Measurements from ENCODE around the gene TUFT1.

The TUFT1 gene

GRCh38 chr1:151620286-151620685 lies 80.2 kb downstream of the TUFT1 start:
- TF ChIP-seq SIN3A (IDR thresholded peaks at IDR 0.05; ENCODE audit: borderline replicate concordance, insufficient read depth, low read length) (no peak), FOXP2 (optimal IDR thresholded peaks at IDR 0.05; ENCODE audit: borderline replicate concordance, extremely low read depth, extremely low read length, insufficient read depth) (no peak), TAF1 (IDR thresholded peaks at IDR 0.05; ENCODE audit: borderline replicate concordance, insufficient read depth, low read length) (no peak), REST (IDR thresholded peaks at IDR 0.05; ENCODE audit: insufficient read depth in 1 of 2, low read depth in 2 of 2, low read length in 2 of 2) (no peak), POLR2AphosphoS5 (IDR thresholded peaks at IDR 0.05; ENCODE audit: low read depth, low read length) (no peak)

GRCh38 chr1:151621351-151621750 lies 81.2 kb downstream of the TUFT1 start:
- TF ChIP-seq TAF1 (IDR thresholded peaks at IDR 0.05; ENCODE audit: borderline replicate concordance, insufficient read depth, low read length) (no peak), FOXP2 (optimal IDR thresholded peaks at IDR 0.05; ENCODE audit: borderline replicate concordance, extremely low read depth, extremely low read length, insufficient read depth) (no peak), REST (IDR thresholded peaks at IDR 0.05; ENCODE audit: insufficient read depth in 1 of 2, low read depth in 2 of 2, low read length in 2 of 2) (no peak), SIN3A (IDR thresholded peaks at IDR 0.05; ENCODE audit: borderline replicate concordance, insufficient read depth, low read length) (no peak), POLR2AphosphoS5 (IDR thresholded peaks at IDR 0.05; ENCODE audit: low read depth, low read length) (no peak)

- no peak for TF ChIP-seq REST (IDR thresholded peaks at IDR 0.05; ENCODE audit: insufficient read depth in 1 of 2, low read depth in 2 of 2, low read length in 2 of 2)
- no peak for TF ChIP-seq POLR2AphosphoS5 (IDR thresholded peaks at IDR 0.05; ENCODE audit: low read depth, low read length)
- no peak for TF ChIP-seq FOXP2 (optimal IDR thresholded peaks at IDR 0.05; ENCODE audit: borderline replicate concordance, extremely low read depth, extremely low read length, insufficient read depth)
- TF ChIP-seq SIN3A (IDR thresholded peaks at IDR 0.05; ENCODE audit: borderline replicate concordance, insufficient read depth, low read length) = no peak
- TF ChIP-seq TAF1 (IDR thresholded peaks at IDR 0.05; ENCODE audit: borderline replicate concordance, insufficient read depth, low read length) = no peak
These were observed 84.7 kb downstream of the TUFT1 start for GRCh38 chr1:151624783-151625182.

GRCh38 chr1:151626740-151627334 lies 86.7 kb downstream of the TUFT1 start:
- no peak for TF ChIP-seq POLR2AphosphoS5 (IDR thresholded peaks at IDR 0.05; ENCODE audit: low read depth, low read length)
- TF ChIP-seq FOXP2 (optimal IDR thresholded peaks at IDR 0.05; ENCODE audit: borderline replicate concordance, extremely low read depth, extremely low read length, insufficient read depth) = no peak
- TF ChIP-seq REST (IDR thresholded peaks at IDR 0.05; ENCODE audit: insufficient read depth in 1 of 2, low read depth in 2 of 2, low read length in 2 of 2) = no peak
- TF ChIP-seq TAF1 (IDR thresholded peaks at IDR 0.05; ENCODE audit: borderline replicate concordance, insufficient read depth, low read length) = no peak
- TF ChIP-seq SIN3A (IDR thresholded peaks at IDR 0.05; ENCODE audit: borderline replicate concordance, insufficient read depth, low read length) = no peak
